ENCODE measurements around the gene CALHM2. TPM values are rescaled to one million over a fixed set of nuclear protein-coding genes. Genes with fewer than 3 reads are reported as not detected.
A peak's percentile ranks its signal among the peaks of the same experiment; 100 is the strongest.

CALHM2 gene
- total RNA-seq (42.8 and 46.2 TPM in 2 replicates), polyA plus RNA-seq (3.4 and 16.3 TPM in 2 replicates), polyA minus RNA-seq (7.5 and 10.5 TPM in 2 replicates)
- total RNA-seq (2013), result 6.6 TPM

- Histone ChIP-seq H4K20me1 (ENCODE audit: control insufficient read depth, insufficient read depth, low read length, poor library complexity, severe bottlenecking) (no peaks in the 10 kb centered on the region), H3K4me1 (ENCODE audit: control insufficient read depth in 2 of 2, insufficient read depth in 2 of 2, low read length in 2 of 2) (peaks cover 20 to 39% of the 10 kb centered on the region in 2 donors), H3K79me2 (ENCODE audit: control insufficient read depth, insufficient read depth, low read length) (peaks cover 18% of the 10 kb centered on the region), H3K9me3 (ENCODE audit: control extremely low read depth in 1 of 3, control insufficient read depth in 2 of 3, insufficient read depth in 1 of 3, low read length in 2 of 3) (no peaks in the 10 kb centered on the region), H3K4me3 (ENCODE audit: control extremely low read depth in 1 of 5, extremely low read depth in 1 of 5, insufficient read depth in 1 of 5, low read depth in 2 of 5, low read length in 4 of 5) (peak within 1 kb of the TSS; percentile 22 to 91 (median 64)), H2AFZ (ENCODE audit: insufficient read depth, low read depth, low read length, poor library complexity, severe bottlenecking) (peak within 1 kb of the TSS; percentile 98), H3K36me3 (replicated peaks in 1 of 2; ENCODE audit: control extremely low read depth in 1 of 2, control insufficient read depth in 1 of 2, extremely low read depth in 1 of 2, insufficient read depth in 2 of 2, low read length in 1 of 2) (peaks cover 0 to 9% of the 10 kb centered on the region in 2 experiments), H3K4me2 (replicated peaks; ENCODE audit: low read depth, low read length, poor library complexity, severe bottlenecking) (peak within 1 kb of the TSS; percentile 98), H3K27ac (ENCODE audit: low read length in 2 of 2) (peak within 1 kb of the TSS; percentile 24 to 71), H3K27me3 (replicated peaks in 1 of 4; ENCODE audit: control extremely low read depth in 1 of 4, control insufficient read depth in 3 of 4, insufficient read depth in 4 of 4, low read length in 3 of 4) (peaks cover 0 to 6% (median 0%) of the 10 kb centered on the region in 4 experiments), H3K9ac (ENCODE audit: low read length) (peak within 1 kb of the TSS; percentile 90)
- ChIA-PET CTCF (interaction anchor here (0.6 to 7.1 kb wide), 12 partner anchors 9 to 1246 kb away, joined by 3 to 50 read pairs (median 6); no protein-coding TSS in a partner anchor), POLR2A (interaction anchor here (1.0 to 2.5 kb wide), 3 partner anchors 15 to 24 kb away, joined by 3 to 24 read pairs (median 11); no protein-coding TSS in a partner anchor)
- TF ChIP-seq EZH2 (IDR thresholded peaks at IDR 0.05; ENCODE audit: borderline replicate concordance, insufficient read depth, low read depth, low read length, poor library complexity, severe bottlenecking) (no peak), CTCF (IDR thresholded peaks at IDR 0.05) (no peak)
- ATAC-seq (ENCODE audit: low read depth), result peak; percentile 86
- H3K9me3 Mint-ChIP-seq (ENCODE audit: insufficient read depth), result no peaks in the 10 kb centered on the region
- H3K27ac Mint-ChIP-seq, result peak within 1 kb of the TSS; percentile 91
- peak; percentile 65 for DNase-seq
- WGBS (ENCODE audit: insufficient coverage), result under 1% methylated on average over 30 of the region's 32 CpGs
- H3K4me1 Mint-ChIP-seq, result peaks cover 42% of the 10 kb centered on the region
- intact Hi-C loops (cut with micrococcal nuclease), result loop anchor here (1.0 kb wide), 2 partner anchors 19 to 30 kb away; no protein-coding TSS in a partner anchor
- H3K27me3 Mint-ChIP-seq, result no peaks in the 10 kb centered on the region
- H3K4me3 Mint-ChIP-seq, result peak within 1 kb of the TSS; percentile 93
Measured at GRCh38 chr10:103451831-103452505, at the start of gene CALHM2. TSS of gene CALHM2 (minus strand) at chr10:103452370. CDS start at chr10:103449941, 2,429 bp downstream.

GRCh38 chr10:103501186-103501585, 49.0 kb upstream of the CALHM2 start:
- H3K79me2 ChIP-seq (ENCODE audit: control insufficient read depth, insufficient read depth, low read length), result no peaks in the 10 kb centered on the region
- H3K4me1 ChIP-seq (ENCODE audit: control insufficient read depth in 2 of 2, insufficient read depth in 2 of 2, low read length in 2 of 2), result no peaks in the 10 kb centered on the region
- H3K9me3 Mint-ChIP-seq (ENCODE audit: insufficient read depth), result no peaks in the 10 kb centered on the region
- no peak for ATAC-seq (ENCODE audit: low read depth)
- no peak overlapping the region for H3K27ac ChIP-seq (ENCODE audit: low read length in 2 of 2)
- no peak for DNase-seq
- intact Hi-C loops (cut with micrococcal nuclease), result no loop called here
- no peaks in the 10 kb centered on the region for H3K36me3 ChIP-seq (replicated peaks in 1 of 2; ENCODE audit: control extremely low read depth in 1 of 2, control insufficient read depth in 1 of 2, extremely low read depth in 1 of 2, insufficient read depth in 2 of 2, low read length in 1 of 2)
- no peak overlapping the region for H3K9ac ChIP-seq (ENCODE audit: low read length)
- POLR2A ChIA-PET, result no interaction called here
- H3K27ac Mint-ChIP-seq, result no peak overlapping the region
- H2AFZ ChIP-seq (ENCODE audit: insufficient read depth, low read depth, low read length, poor library complexity, severe bottlenecking), result no peak overlapping the region
- no peak overlapping the region for H3K4me3 Mint-ChIP-seq
- H4K20me1 ChIP-seq (ENCODE audit: control insufficient read depth, insufficient read depth, low read length, poor library complexity, severe bottlenecking), result no peaks in the 10 kb centered on the region
- H3K9me3 ChIP-seq (ENCODE audit: control extremely low read depth in 1 of 3, control insufficient read depth in 2 of 3, insufficient read depth in 1 of 3, low read length in 2 of 3), result no peaks in the 10 kb centered on the region
- WGBS (ENCODE audit: insufficient coverage), result 82% methylated on average over 3 of the region's 3 CpGs
- no peaks in the 10 kb centered on the region for H3K4me1 Mint-ChIP-seq
- TF ChIP-seq EZH2 (IDR thresholded peaks at IDR 0.05; ENCODE audit: borderline replicate concordance, insufficient read depth, low read depth, low read length, poor library complexity, severe bottlenecking) (no peak), CTCF (IDR thresholded peaks at IDR 0.05) (no peak)
- H3K27me3 ChIP-seq (replicated peaks in 1 of 4; ENCODE audit: control extremely low read depth in 1 of 4, control insufficient read depth in 3 of 4, insufficient read depth in 4 of 4, low read length in 3 of 4), result peaks cover 0 to 23% (median 3%) of the 10 kb centered on the region in 4 experiments
- no peak overlapping the region for H3K4me3 ChIP-seq (ENCODE audit: control extremely low read depth in 1 of 5, extremely low read depth in 1 of 5, insufficient read depth in 1 of 5, low read depth in 2 of 5, low read length in 4 of 5)
- CTCF ChIA-PET, result interaction anchor here (1.2 to 1.5 kb wide), 2 partner anchors 8 to 16 kb away, joined by 3 read pairs; no protein-coding TSS in a partner anchor
- peaks cover 52% of the 10 kb centered on the region for H3K27me3 Mint-ChIP-seq
- H3K4me2 ChIP-seq (replicated peaks; ENCODE audit: low read depth, low read length, poor library complexity, severe bottlenecking), result no peak overlapping the region

Data from B cell (primary cell).